HG02678 (cell line): ENCODE data around the gene UBE2B.

ENCODE experiments used
- ATAC-seq: cut with Tn5 transposase; IDR thresholded peaks from one replicate; pipeline ENCODE4 v1.9.1; 2021; ENCODE audit warnings: mild to moderate bottlenecking, moderate library complexity; ENCODE audit not compliant: unreplicated experiment

UBE2B gene

GRCh38 chr5:134436523-134437339 lies 65.4 kb downstream of the UBE2B start:
- ATAC-seq: peak; percentile 88

GRCh38 chr5:134437340-134437846 lies 66.0 kb downstream of the UBE2B start:
- ATAC-seq: peak; percentile 9

GRCh38 chr5:134437847-134438581 lies 66.6 kb downstream of the UBE2B start:
- ATAC-seq: no peak

GRCh38 chr5:134438721-134439123 lies 67.4 kb downstream of the UBE2B start:
- ATAC-seq: no peak

GRCh38 chr5:134439210-134439654 lies 67.9 kb downstream of the UBE2B start:
- no peak for ATAC-seq

GRCh38 chr5:134440201-134440755 lies 68.9 kb downstream of the UBE2B start:
- no peak for ATAC-seq
